Uterus (tissue), 2 donors: Measurements from ENCODE around the gene FKBP3.

ENCODE experiments used
- CTCF ChIP-seq, 4 experiments: fragments of 200-600 bp in 2 of 4; fragments of 450-650 bp in 2 of 4; sonication (generic) in 2 of 4; IDR thresholded peaks; one replicate each; pipeline ENCODE4 v1.5.1; 2016 to 2019; ENCODE audit warnings: antibody characterized with exemption in 4 of 4, mild to moderate bottlenecking in 2 of 4, moderate library complexity in 1 of 4
- POLR2A ChIP-seq, 2 donors: fragments of 450-650 bp; IDR thresholded peaks; one replicate each; pipeline ENCODE4 v1.6.1; 2016; ENCODE audit warnings: antibody characterized with exemption in 2 of 2, mild to moderate bottlenecking in 1 of 2, moderate library complexity in 1 of 2

DNA sequence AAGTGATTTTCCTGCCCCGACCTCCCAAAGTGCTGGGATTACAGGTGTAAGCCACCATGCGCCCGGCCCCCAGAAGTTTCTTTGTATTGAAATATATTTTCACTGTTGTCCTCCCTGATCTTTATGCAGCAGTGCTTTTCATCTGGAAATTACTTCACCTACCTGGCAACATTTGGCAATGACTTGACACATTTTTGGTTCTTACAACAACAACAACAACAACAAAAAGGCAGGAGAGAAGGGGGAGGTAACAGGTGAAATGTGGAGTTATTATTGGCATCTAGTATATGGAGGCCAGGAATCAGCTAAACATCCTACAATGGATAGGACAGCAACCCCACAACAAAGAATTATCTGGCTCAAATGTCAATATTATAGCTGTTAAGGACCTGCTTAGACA lies 15.3 kb upstream of the FKBP3 start:
- TF ChIP-seq CTCF (IDR thresholded peaks at IDR 0.05) (no peak), POLR2A (IDR thresholded peaks at IDR 0.05) (no peak)
